ENCODE measurements around the gene UBTD2.

DNA sequence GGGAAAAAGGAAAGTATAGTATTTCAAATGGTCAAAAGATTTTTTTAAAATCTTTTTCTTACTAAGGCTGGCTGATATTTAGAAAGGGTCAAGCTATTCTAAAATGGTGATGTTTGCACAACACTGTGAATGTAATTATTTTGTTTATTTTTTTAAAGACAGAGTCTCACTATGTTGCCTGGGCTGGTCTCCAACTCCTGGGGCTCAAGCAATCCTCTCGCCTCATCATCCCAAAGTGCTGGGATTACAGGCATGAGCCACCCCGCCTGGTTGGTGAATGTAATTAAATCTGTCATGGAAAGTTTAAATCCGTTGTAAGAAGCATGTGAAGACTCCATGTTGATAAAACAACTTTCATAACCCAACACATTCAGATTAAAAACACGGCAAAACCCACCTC lies 2.6 kb downstream of the UBTD2 start:
- TF ChIP-seq, protein P1, sequence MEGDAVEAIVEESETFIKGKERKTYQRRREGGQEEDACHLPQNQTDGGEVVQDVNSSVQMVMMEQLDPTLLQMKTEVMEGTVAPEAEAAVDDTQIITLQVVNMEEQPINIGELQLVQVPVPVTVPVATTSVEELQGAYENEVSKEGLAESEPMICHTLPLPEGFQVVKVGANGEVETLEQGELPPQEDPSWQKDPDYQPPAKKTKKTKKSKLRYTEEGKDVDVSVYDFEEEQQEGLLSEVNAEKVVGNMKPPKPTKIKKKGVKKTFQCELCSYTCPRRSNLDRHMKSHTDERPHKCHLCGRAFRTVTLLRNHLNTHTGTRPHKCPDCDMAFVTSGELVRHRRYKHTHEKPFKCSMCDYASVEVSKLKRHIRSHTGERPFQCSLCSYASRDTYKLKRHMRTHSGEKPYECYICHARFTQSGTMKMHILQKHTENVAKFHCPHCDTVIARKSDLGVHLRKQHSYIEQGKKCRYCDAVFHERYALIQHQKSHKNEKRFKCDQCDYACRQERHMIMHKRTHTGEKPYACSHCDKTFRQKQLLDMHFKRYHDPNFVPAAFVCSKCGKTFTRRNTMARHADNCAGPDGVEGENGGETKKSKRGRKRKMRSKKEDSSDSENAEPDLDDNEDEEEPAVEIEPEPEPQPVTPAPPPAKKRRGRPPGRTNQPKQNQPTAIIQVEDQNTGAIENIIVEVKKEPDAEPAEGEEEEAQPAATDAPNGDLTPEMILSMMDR (IDR thresholded peaks at IDR 0.05): no peak
- no peak for TF ChIP-seq POLR2A (IDR thresholded peaks at IDR 0.05)

All from tibial nerve (tissue), 3 donors.